Fibroblast of lung (primary cell): ENCODE results near the gene FGR. TPM values are rescaled to one million over a fixed set of nuclear protein-coding genes. Genes with fewer than 3 reads are reported as not detected.

Experiments
- DNase-seq, 2 donors: peaks; one replicate each; pipeline versions ENCODE4 v3.0.0 to v3.0.0-alpha.2; 2010; ENCODE audit warnings: low read depth in 2 of 2
- H2AFZ ChIP-seq: 2 replicates; pipeline ENCODE4 v1.5.1; 2012; ENCODE audit warnings: low read length, control low read depth, inconsistent platforms
- H3K27ac ChIP-seq: 2 replicates; pipeline ENCODE4 v1.5.1; 2011; ENCODE audit warnings: low read length, control low read depth; ENCODE audit not compliant: insufficient read depth
- H3K27me3 ChIP-seq: 2 replicates; pipeline ENCODE4 v1.5.1; 2011; ENCODE audit warnings: mild to moderate bottlenecking, low read length; ENCODE audit not compliant: control insufficient read depth, insufficient read depth
- H3K36me3 ChIP-seq: 2 replicates; pipeline ENCODE4 v1.5.1; 2011; ENCODE audit warnings: low read length; ENCODE audit not compliant: control insufficient read depth, insufficient read depth
- H3K4me1 ChIP-seq: 2 replicates; pipeline ENCODE4 v1.5.1; 2011; ENCODE audit warnings: low read length; ENCODE audit not compliant: control insufficient read depth, insufficient read depth; ENCODE audit errors: extremely low read depth
- H3K4me2 ChIP-seq: 2 replicates; pipeline ENCODE4 v1.5.1; 2011; ENCODE audit warnings: low read length, control low read depth; ENCODE audit not compliant: insufficient read depth; ENCODE audit errors: extremely low read depth
- H3K4me3 ChIP-seq, 4 experiments: fragments of 200-600 bp in 1 of 4; sonication (generic) in 1 of 4; replicated peaks in 1 of 4; 2 replicates each; pipeline ENCODE4 v1.5.1; 2011 to 2016; ENCODE audit warnings: low read length in 4 of 4, low read depth in 3 of 4, mild to moderate bottlenecking in 3 of 4, control low read depth in 2 of 4, inconsistent platforms in 1 of 4, mixed read lengths in 1 of 4; ENCODE audit not compliant: insufficient read depth in 1 of 4; ENCODE audit errors: control extremely low read depth in 1 of 4
- H3K79me2 ChIP-seq: 2 replicates; pipeline ENCODE4 v1.5.1; 2012; ENCODE audit warnings: mild to moderate bottlenecking, low read length, inconsistent platforms; ENCODE audit not compliant: control insufficient read depth, insufficient read depth
- H3K9ac ChIP-seq: 2 replicates; pipeline ENCODE4 v1.5.1; 2011; ENCODE audit warnings: mild to moderate bottlenecking, low read length, control low read depth; ENCODE audit not compliant: insufficient read depth
- H3K9me3 ChIP-seq: 2 replicates; pipeline ENCODE4 v1.5.1; 2012; ENCODE audit warnings: low read depth, low read length; ENCODE audit not compliant: control insufficient read depth, insufficient read depth
- H4K20me1 ChIP-seq: 2 replicates; pipeline ENCODE4 v1.5.1; 2011; ENCODE audit warnings: low read length; ENCODE audit not compliant: control insufficient read depth, insufficient read depth; ENCODE audit errors: extremely low read depth
- EZH2 ChIP-seq: IDR thresholded peaks from 2 replicates; pipeline ENCODE4 v1.5.1; 2012; ENCODE audit warnings: low read length, control low read depth, mild to moderate bottlenecking; ENCODE audit errors: missing control alignments
- polyA plus RNA-seq, 2 donors: library from polyadenylated mRNA; depleted of rRNA in 1 of 2; stranded (reverse) in 1 of 2; unstranded in 1 of 2; fragments of >200 nt; gene quantifications; 2 replicates each; pipeline ENCODE4 v1.2.1, GENCODE V29; 2011 to 2012; ENCODE audit warnings: missing spikeins in 1 of 2
- total RNA-seq: library from RNA; depleted of rRNA; stranded (reverse); fragments of >200 nt; gene quantifications from 2 replicates; pipeline ENCODE4 v1.2.1, GENCODE V29; 2014
- TF ChIP-seq, protein P1 (sequence below), 2 donors: IDR thresholded peaks in 1 of 2; conservative IDR thresholded peaks in 1 of 2; 1 replicate in 1 of 2; 2 replicates in 1 of 2; pipeline ENCODE4 v1.5.1; 2011 to 2012; ENCODE audit warnings: low read length in 2 of 2, control low read depth in 1 of 2, inconsistent platforms in 1 of 2, low read depth in 1 of 2, mild to moderate bottlenecking in 1 of 2

Gene FGR
- total and polyA plus RNA-seq, 2 donors (not counting 1 experiment from before 2014, with no cell fraction given): not detected

- H3K4me3 ChIP-seq: no peak overlapping the region
- H3K9ac ChIP-seq: no peak overlapping the region
- H3K9me3 ChIP-seq: no peaks in the 10 kb centered on the region
- H3K79me2 ChIP-seq: no peaks in the 10 kb centered on the region
- TF ChIP-seq EZH2: no peak
- TF ChIP-seq, protein P1, sequence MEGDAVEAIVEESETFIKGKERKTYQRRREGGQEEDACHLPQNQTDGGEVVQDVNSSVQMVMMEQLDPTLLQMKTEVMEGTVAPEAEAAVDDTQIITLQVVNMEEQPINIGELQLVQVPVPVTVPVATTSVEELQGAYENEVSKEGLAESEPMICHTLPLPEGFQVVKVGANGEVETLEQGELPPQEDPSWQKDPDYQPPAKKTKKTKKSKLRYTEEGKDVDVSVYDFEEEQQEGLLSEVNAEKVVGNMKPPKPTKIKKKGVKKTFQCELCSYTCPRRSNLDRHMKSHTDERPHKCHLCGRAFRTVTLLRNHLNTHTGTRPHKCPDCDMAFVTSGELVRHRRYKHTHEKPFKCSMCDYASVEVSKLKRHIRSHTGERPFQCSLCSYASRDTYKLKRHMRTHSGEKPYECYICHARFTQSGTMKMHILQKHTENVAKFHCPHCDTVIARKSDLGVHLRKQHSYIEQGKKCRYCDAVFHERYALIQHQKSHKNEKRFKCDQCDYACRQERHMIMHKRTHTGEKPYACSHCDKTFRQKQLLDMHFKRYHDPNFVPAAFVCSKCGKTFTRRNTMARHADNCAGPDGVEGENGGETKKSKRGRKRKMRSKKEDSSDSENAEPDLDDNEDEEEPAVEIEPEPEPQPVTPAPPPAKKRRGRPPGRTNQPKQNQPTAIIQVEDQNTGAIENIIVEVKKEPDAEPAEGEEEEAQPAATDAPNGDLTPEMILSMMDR (conservative IDR thresholded peaks at IDR 0.05 in 1 of 2, IDR thresholded peaks at IDR 0.05 in 1 of 2; ENCODE audit: low read depth in 1 of 2, low read length in 2 of 2): no peak
- H4K20me1 ChIP-seq: no peaks in the 10 kb centered on the region
- no peaks in the 10 kb centered on the region for H3K4me1 ChIP-seq
- H3K36me3 ChIP-seq: no peaks in the 10 kb centered on the region
- H3K27me3 ChIP-seq: peaks cover 25% of the 10 kb centered on the region
- H2AFZ ChIP-seq: no peak overlapping the region
- no peak for DNase-seq
- H3K4me2 ChIP-seq: no peak overlapping the region
- no peak overlapping the region for H3K27ac ChIP-seq
Observed at GRCh38 chr1:27612718-27613117, 22.3 kb downstream of the FGR start.

DNA sequence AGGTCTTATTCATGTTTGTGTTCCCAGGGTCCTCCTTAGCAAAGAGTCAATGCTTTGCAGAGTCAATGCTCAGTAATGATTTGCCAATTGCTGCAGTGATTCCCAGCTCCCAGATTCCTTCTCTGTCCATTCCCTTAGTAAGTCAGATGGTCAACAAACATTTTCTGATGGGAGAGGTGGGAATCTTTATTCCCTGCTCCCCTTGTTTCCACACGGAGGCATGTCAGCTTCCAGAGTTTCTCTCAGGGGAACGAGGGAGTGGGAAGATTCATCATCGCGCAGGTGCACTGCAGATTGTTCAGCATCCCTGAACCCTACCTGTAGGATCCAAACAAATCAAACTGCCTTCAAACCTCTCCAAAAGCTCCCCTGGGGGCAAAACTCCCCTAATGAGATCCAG lies 23.5 kb downstream of the FGR start:
- Histone ChIP-seq H3K9me3 (no peaks in the 10 kb centered on the region), H3K4me3 (no peak overlapping the region), H3K4me2 (no peak overlapping the region), H3K36me3 (no peaks in the 10 kb centered on the region), H3K27me3 (peaks cover 25% of the 10 kb centered on the region), H2AFZ (no peak overlapping the region), H4K20me1 (no peaks in the 10 kb centered on the region), H3K4me1 (peaks cover 11% of the 10 kb centered on the region), H3K9ac (no peak overlapping the region), H3K79me2 (no peaks in the 10 kb centered on the region), H3K27ac (no peak overlapping the region)
- TF ChIP-seq, protein P1 (conservative IDR thresholded peaks at IDR 0.05 in 1 of 2, IDR thresholded peaks at IDR 0.05 in 1 of 2; ENCODE audit: low read depth in 1 of 2, low read length in 2 of 2): no peak
- TF ChIP-seq EZH2: no peak
- DNase-seq: no peak

GRCh38 chr1:27609618-27610240 lies 25.3 kb downstream of the FGR start:
- H3K9me3 ChIP-seq: no peaks in the 10 kb centered on the region
- no peak overlapping the region for H2AFZ ChIP-seq
- no peak for DNase-seq
- no peaks in the 10 kb centered on the region for H3K36me3 ChIP-seq
- H3K27ac ChIP-seq: no peak overlapping the region
- H3K79me2 ChIP-seq: no peaks in the 10 kb centered on the region
- peaks cover 25% of the 10 kb centered on the region for H3K27me3 ChIP-seq
- no peak overlapping the region for H3K4me3 ChIP-seq
- H3K4me1 ChIP-seq: peaks cover 11% of the 10 kb centered on the region
- no peaks in the 10 kb centered on the region for H4K20me1 ChIP-seq
- no peak overlapping the region for H3K9ac ChIP-seq
- TF ChIP-seq EZH2: no peak
- TF ChIP-seq, protein P1 (conservative IDR thresholded peaks at IDR 0.05 in 1 of 2, IDR thresholded peaks at IDR 0.05 in 1 of 2; ENCODE audit: low read depth in 1 of 2, low read length in 2 of 2): no peak
- no peak overlapping the region for H3K4me2 ChIP-seq
